Upper lobe of left lung (tissue), 4 donors: ENCODE results near the gene SEC23IP.

Experiments
- EP300 ChIP-seq, 4 donors: sonication (generic); formaldehyde crosslinking; IDR thresholded peaks; one replicate each; pipeline ENCODE4 v1.5.1; 2017; ENCODE audit warnings: antibody characterized with exemption in 4 of 4, control low read depth in 2 of 4
- POLR2A ChIP-seq, 4 donors: fragments of 450-650 bp; IDR thresholded peaks; one replicate each; pipeline ENCODE4 v1.5.1; 2016 to 2017; ENCODE audit warnings: antibody characterized with exemption in 4 of 4, mild to moderate bottlenecking in 2 of 4
- POLR2AphosphoS5 ChIP-seq, 2 donors: sonication (generic); formaldehyde crosslinking; IDR thresholded peaks; one replicate each; pipeline ENCODE4 v1.5.1; 2017; ENCODE audit warnings: antibody characterized with exemption in 2 of 2
- TF ChIP-seq, protein P1 (sequence below), 6 experiments: fragments of 450-650 bp in 4 of 6; fragments of 200-600 bp in 2 of 6; sonication (generic) in 2 of 6; IDR thresholded peaks; one replicate each; pipeline ENCODE4 v1.5.1; 2016 to 2019; ENCODE audit warnings: antibody characterized with exemption in 6 of 6

- TF ChIP-seq POLR2AphosphoS5 (IDR thresholded peaks at IDR 0.05) (no peak), POLR2A (IDR thresholded peaks at IDR 0.05) (no peak), EP300 (IDR thresholded peaks at IDR 0.05) (no peak)
- TF ChIP-seq, protein P1, sequence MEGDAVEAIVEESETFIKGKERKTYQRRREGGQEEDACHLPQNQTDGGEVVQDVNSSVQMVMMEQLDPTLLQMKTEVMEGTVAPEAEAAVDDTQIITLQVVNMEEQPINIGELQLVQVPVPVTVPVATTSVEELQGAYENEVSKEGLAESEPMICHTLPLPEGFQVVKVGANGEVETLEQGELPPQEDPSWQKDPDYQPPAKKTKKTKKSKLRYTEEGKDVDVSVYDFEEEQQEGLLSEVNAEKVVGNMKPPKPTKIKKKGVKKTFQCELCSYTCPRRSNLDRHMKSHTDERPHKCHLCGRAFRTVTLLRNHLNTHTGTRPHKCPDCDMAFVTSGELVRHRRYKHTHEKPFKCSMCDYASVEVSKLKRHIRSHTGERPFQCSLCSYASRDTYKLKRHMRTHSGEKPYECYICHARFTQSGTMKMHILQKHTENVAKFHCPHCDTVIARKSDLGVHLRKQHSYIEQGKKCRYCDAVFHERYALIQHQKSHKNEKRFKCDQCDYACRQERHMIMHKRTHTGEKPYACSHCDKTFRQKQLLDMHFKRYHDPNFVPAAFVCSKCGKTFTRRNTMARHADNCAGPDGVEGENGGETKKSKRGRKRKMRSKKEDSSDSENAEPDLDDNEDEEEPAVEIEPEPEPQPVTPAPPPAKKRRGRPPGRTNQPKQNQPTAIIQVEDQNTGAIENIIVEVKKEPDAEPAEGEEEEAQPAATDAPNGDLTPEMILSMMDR (IDR thresholded peaks at IDR 0.05), result no peak
Observed at GRCh38 chr10:119896061-119896655, 3.6 kb downstream of the SEC23IP start.
